Measurements from ENCODE around the gene OPCML.

- TF ChIP-seq CTCF (conservative IDR thresholded peaks at IDR 0.05 in 1 of 2, IDR thresholded peaks at IDR 0.05 in 1 of 2; ENCODE audit: low read depth in 1 of 2, low read length in 2 of 2) (no peak), EZH2 (IDR thresholded peaks at IDR 0.05; ENCODE audit: low read length, missing control alignments) (no peak)
Observed at GRCh38 chr11:133118563-133119268, 413.6 kb downstream of the OPCML start.
